ENCODE data around the gene F13A1. TPM values are rescaled to one million over a fixed set of nuclear protein-coding genes. Genes with fewer than 3 reads are reported as not detected.

The F13A1 gene
- not detected in 2 replicates for total RNA-seq

GRCh38 chr6:6319952-6320811 is at the start of gene F13A1:
F13A1 (minus strand) TSS chr6:6320662; CDS start chr6:6318664, 1,998 bp downstream.

